GM12801 (cell line): Measurements from ENCODE around the gene TLR4.

Source experiments
- TF ChIP-seq, protein P1 (sequence below): IDR thresholded peaks from one replicate; pipeline ENCODE4 v1.5.1; 2011; ENCODE audit warnings: control low read depth; ENCODE audit not compliant: insufficient read length; ENCODE audit errors: extremely low read depth

The TLR4 gene

GRCh38 chr9:117696154-117696553, 8.0 kb upstream of the TLR4 start:
- TF ChIP-seq, protein P1, sequence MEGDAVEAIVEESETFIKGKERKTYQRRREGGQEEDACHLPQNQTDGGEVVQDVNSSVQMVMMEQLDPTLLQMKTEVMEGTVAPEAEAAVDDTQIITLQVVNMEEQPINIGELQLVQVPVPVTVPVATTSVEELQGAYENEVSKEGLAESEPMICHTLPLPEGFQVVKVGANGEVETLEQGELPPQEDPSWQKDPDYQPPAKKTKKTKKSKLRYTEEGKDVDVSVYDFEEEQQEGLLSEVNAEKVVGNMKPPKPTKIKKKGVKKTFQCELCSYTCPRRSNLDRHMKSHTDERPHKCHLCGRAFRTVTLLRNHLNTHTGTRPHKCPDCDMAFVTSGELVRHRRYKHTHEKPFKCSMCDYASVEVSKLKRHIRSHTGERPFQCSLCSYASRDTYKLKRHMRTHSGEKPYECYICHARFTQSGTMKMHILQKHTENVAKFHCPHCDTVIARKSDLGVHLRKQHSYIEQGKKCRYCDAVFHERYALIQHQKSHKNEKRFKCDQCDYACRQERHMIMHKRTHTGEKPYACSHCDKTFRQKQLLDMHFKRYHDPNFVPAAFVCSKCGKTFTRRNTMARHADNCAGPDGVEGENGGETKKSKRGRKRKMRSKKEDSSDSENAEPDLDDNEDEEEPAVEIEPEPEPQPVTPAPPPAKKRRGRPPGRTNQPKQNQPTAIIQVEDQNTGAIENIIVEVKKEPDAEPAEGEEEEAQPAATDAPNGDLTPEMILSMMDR, result no peak

DNA sequence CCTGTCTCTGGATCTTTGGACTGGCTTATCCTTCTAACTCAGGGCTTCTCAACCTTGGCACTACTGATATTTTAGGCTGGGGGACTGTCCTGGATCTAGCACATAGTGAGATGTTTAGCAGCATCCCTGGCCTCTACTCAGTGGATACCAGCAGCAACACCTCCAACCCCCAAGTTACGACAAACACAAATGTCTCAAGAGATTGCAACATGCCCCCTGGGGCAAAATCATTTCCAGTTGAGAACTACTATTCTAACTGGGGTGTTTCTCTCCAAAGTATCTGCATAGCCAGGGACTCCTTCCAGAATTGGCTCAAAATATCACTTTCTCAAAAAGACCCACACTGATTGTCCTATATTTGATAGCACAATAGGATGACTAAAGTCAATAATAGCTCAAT, 7.2 kb upstream of the TLR4 start:
- TF ChIP-seq, protein P1, result no peak

GRCh38 chr9:117703537-117703936, 666 bp upstream of the TLR4 start:
- TF ChIP-seq, protein P1, result no peak

DNA sequence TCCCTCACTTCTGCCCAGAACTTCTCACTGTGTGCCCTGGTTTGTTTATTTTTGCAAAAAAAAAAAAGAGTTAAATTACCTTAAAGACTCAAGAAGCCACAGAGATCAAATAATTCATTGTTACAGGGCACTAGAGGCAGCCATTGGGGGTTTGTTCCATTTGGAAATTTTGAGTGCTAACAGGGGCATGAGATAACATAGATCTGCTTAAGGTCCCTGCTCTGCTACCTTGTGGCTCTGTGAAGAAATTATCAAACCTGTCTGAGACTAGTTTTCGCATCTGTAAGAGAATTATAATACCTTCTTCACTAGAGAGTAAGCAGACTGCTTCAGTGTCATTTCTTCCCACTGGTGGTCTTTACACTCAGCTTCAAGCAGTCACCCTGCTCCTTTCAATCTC, 394 bp downstream of the TLR4 start:
- TF ChIP-seq, protein P1, result no peak

GRCh38 chr9:117705386-117705785, 1.2 kb downstream of the TLR4 start:
- TF ChIP-seq, protein P1, result no peak

DNA sequence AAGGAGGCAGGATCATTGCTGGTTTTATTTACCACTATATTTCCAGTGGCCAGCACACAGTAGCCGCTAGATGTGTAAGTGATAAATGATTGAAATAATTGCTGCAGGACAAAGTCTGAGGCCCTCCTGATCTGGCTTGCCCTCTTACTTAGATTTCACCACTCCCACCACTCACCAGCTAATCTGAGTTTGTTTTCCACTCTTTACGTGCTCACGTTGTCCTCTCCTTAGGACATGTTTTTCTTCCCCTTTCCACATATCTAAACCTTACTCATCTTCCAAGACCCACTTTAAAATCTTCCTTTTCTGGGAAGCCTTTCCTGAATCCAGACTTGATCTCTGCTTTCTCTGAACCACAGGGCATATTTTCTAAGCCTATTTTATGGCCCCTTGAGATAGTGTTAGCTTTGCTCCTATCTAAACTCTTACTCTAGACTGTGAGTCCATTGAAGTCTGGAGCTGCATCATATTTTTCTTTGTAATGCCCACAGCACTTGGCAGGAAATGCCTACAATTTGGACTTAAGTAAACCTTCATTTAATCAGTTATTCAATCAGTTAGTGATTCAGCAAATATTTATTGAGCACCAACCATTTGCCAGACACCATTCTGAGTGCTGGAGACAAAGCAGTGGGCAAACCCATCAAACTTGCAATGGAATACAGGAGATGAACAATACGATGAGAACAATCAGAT, 2.4 kb downstream of the TLR4 start:
- TF ChIP-seq, protein P1, result no peak

- TF ChIP-seq, protein P1, result no peak
Observed at GRCh38 chr9:117707561-117707960, 3.4 kb downstream of the TLR4 start.
